Upper lobe of left lung (tissue), 4 donors: ENCODE measurements around the gene NFATC2.

Experiments used
- CTCF ChIP-seq, 6 experiments: fragments of 450-650 bp in 4 of 6; fragments of 200-600 bp in 2 of 6; sonication (generic) in 2 of 6; IDR thresholded peaks; one replicate each; pipeline ENCODE4 v1.5.1; 2016 to 2019; ENCODE audit warnings: antibody characterized with exemption in 6 of 6
- POLR2A ChIP-seq, 4 donors: fragments of 450-650 bp; IDR thresholded peaks; one replicate each; pipeline ENCODE4 v1.5.1; 2016 to 2017; ENCODE audit warnings: antibody characterized with exemption in 4 of 4, mild to moderate bottlenecking in 2 of 4

- TF ChIP-seq CTCF (IDR thresholded peaks at IDR 0.05): no peak
- no peak for TF ChIP-seq POLR2A (IDR thresholded peaks at IDR 0.05)
Measured at GRCh38 chr20:51384875-51385274, 157.6 kb downstream of the NFATC2 start.
